Activated CD8-positive, alpha-beta memory T cell treated with anti-CD3 and anti-CD28 coated beads, Interleukin-2, amount 50 U/mL, for 48 hours (primary cell): ENCODE measurements around the gene BRSK2.

Source experiments
- DNase-seq: peaks from one replicate; pipeline ENCODE4 v3.0.0-alpha.2; 2020

BRSK2 gene

GRCh38 chr11:1484061-1484671 lies 94.4 kb downstream of the BRSK2 start:
- no peak for DNase-seq

- no peak for DNase-seq
Measured at GRCh38 chr11:1484695-1485503, 95.2 kb downstream of the BRSK2 start.

GRCh38 chr11:1485504-1485885 lies 95.8 kb downstream of the BRSK2 start:
- no peak for DNase-seq

DNA sequence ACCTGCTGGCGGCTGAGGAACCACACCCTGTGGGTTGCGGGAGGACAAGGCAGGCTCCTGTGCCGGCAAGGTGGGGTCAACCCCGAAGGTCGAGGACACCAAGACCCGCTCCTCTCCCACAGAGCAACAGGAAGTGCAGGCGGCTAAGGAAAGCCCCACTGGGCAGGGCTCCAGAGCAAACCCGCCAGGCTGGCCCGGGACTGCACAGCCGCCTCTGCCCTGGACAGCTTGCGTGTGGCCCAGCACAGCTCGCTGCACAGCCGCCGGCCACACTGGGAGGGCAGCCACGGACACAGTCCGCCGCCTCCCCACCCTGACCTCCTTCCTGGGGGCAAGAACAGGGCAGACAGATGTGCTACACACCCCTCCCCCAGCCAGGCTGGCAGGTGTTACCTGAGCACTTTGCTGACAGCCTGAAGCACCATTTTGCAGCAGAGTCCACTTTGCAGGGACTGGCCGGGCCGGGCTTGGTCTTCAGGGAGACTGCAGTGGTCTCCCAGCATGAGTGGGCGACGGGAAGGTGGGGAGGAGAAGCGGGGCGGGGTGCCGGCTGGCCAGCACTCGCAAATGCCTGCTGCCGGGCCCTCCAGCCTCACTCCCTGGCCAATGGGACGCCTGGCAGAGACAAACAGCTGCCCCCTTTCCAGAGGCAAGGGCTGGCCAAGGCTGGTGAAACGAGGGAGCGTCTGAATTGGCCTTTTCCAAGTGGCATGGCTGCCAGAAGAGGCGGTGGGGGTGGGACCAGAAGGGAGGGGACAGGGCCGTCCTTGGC lies 96.5 kb downstream of the BRSK2 start, which contains the start of gene MOB2:
MOB2 (minus strand) TSS at position 726 of the 772 bp plus-strand sequence; CDS start at position 503, 223 bp downstream.
- DNase-seq = no peak

DNA sequence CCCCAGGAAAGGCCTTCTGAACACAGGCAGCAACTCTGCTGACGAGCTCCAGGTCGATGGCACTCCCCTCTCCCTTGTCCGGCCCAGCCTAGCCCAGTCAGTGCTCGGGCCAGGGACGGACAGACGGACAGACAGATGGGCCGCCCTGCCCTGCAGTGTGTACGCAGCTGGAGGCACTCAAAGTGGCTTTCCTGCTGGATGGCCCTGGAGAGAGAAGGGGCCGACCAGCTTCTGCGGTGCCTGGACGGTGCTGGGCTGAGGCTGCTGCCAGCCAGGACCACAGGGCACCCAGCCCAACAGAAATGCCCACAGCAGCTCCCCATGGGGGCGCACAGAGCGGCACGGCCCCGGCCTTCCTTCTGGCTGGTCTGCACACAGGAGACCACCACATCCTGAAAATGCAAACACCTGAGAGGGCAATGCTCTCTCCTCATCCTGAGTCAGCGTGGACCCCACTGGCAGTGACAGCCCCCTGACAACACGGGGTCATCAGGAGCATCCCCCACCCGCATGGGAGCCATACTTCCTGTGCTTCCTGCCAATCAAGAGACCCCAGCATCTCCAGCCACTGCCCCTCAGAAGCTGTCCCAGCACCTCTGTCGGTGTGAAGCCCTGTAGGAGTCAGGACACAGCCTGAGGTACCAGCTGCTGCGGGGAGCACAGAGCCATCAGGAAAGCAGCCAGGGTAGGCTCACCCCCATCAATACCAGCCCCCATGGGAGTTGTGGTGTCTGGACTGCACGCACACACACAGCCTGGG lies 97.5 kb downstream of the BRSK2 start:
- DNase-seq = no peak

DNA sequence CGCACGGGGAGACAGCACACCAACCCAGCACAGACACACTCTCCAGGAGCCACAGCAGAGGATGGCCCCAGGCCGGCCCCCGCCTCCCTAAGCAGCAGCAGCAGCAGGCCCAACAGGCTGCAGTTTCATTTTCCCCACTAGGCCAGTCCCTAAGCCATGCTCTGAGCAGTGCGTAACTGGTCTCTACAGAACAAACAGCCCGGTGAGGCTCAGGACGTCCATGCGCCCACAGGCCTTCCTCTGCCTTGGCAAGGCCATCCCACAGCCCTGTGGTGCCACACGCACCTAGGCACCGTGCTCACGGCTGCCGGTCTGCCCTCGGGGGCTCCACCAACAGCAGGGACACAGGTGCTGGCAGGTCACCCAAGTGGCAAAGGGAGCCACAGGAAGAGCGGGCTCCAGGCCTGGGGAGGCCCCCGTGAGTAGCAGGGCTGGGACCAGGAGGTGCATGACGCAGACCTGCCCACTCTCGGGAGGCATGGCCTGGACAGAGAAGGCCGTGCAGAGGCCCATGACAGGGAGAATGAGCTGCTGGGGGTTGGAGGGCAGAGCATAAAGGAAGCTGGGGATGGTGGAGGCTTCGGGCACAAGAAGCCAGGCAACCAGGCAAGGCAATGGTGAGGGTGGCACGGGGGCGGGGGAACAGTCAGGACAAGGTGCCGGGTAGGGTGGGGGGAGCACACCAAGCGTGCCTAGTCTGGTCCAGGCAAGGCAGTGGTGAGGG lies 98.3 kb downstream of the BRSK2 start:
- DNase-seq = no peak

GRCh38 chr11:1488575-1489180 lies 98.9 kb downstream of the BRSK2 start:
- DNase-seq = no peak

GRCh38 chr11:1490651-1491050 lies 100.9 kb downstream of the BRSK2 start:
- no peak for DNase-seq

GRCh38 chr11:1491379-1491778 lies 101.6 kb downstream of the BRSK2 start:
- no peak for DNase-seq

- no peak for DNase-seq
Measured at GRCh38 chr11:1493650-1494244, 104.0 kb downstream of the BRSK2 start.

DNA sequence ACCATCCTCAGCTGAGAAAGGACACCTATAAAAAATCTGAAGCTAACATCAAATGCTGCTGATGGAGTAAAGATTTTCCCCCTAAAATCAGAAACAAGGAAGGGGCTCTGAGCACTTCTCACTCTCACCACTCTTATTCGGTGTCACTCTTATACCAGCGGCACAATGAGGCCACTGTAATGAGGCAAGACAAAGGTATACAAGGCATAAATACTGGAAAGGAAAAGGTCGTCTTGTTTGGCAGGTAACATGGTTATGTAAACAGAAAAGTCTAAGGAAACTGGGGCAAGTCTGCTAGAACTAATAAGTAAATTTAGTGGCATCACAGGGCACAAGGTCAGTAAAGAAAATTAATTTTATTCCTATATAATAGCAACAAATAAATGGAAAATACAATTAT lies 104.9 kb downstream of the BRSK2 start:
- DNase-seq = no peak

DNA sequence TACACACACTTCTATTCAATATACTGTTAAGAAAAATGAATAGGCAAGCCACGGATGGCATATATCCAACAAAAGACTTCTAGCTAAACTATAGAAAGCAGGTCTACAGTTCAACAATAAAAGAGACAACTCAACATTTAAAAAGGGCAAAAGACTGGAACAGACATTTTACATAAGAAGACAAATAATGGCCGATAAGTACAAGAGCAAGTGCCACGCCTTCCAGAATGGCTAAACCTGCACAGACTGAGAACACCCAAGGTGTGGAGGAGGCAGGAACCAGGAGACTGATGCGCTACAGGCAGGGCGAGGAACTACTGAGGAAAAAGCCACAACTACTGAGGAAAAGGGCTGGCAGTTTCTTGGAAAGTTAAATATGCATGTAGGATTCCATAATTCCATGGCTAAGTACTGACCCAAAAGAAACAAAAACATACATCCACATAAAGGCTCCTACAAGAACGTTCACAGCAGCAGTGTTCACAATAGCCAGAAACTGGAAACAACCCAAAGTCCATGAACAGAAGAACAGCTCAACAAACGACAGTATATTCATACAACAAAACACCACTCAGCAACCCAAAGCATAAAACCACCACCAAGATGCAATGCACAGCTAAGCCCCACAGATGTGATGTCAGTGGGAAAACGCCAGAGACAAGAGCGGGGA lies 106.5 kb downstream of the BRSK2 start:
- DNase-seq = no peak

DNA sequence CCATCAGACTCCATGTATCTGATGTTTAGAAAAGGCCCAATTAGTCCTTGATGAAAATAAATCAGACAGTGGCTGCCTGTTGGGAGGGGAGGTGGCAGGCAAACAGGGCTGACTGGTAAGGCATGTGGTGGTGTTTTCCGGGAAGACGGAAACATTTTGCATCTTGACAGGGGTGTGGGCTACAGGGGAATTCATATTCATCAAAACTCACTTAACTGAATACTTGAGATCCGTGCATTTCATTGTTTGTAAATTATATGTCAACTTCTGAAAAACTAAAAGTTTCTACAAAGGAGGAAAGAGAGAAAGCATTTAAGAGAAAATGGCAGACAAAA lies 107.0 kb downstream of the BRSK2 start:
- DNase-seq = no peak

DNA sequence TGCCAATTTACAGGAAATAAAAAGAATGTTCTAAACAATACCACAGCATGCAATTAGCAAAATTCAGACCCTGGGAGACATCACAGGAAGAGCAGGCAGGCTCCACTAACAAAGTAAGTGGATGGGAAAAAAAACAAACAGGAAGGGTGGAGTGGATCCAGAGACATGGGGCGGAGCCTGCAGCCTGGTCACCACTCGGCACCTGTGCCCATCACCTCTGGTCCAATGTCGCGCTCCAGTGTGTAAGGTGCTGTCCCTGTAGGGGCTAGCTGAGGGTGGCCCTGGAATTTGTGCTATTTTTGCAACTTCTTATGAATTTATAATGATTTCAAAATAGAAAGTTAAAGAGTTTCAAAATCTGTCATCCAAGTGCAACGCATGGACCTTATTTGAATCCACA lies 107.9 kb downstream of the BRSK2 start:
- DNase-seq = no peak

- DNase-seq = no peak
Measured at GRCh38 chr11:1498262-1498661, 108.5 kb downstream of the BRSK2 start.

DNA sequence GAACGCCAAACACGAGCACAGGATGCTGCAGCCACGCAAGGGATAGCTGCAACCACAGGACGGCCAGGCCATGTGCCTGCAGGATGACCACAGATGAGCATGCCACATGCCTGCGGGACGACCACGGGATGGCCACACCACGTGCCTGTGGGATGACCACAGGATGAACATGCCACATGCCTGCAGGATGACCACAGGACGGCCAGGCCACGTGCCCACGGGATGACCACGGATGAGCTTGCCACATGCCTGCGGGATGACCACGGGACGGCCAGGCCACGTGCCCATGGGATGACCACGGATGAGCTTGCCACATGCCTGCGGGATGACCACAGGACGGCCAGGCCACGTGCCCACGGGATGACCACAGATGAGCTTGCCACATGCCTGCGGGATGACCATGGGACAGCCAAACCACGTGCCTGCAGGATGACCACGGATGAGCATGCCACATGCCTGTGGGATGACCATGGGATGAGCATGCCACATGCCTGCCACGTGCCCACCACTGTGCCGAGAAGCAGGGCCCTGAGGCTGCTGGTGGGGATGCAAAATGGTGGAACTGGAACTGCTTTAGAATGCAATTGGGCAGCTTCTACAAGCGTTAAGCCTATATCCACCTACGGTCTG lies 109.6 kb downstream of the BRSK2 start:
- no peak for DNase-seq

DNA sequence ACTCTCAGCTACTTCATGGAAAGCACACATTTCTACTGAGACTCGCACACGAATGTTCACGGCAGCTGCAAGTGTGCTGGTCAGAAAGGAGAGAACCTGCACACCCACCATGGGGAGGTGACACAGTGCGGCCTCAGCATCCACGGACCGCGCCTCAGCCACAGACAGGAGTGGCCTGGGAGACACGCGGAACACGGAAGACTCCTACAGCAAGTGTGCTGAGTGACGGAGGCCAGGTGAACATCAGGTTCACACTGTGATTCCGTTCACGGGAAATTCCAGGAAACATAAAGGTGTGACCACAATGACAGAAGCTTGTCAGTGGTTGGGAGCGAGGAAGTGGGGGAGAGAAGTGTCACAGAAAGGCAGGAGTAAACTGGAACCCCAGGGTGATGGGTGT lies 110.2 kb downstream of the BRSK2 start:
- DNase-seq = no peak

DNA sequence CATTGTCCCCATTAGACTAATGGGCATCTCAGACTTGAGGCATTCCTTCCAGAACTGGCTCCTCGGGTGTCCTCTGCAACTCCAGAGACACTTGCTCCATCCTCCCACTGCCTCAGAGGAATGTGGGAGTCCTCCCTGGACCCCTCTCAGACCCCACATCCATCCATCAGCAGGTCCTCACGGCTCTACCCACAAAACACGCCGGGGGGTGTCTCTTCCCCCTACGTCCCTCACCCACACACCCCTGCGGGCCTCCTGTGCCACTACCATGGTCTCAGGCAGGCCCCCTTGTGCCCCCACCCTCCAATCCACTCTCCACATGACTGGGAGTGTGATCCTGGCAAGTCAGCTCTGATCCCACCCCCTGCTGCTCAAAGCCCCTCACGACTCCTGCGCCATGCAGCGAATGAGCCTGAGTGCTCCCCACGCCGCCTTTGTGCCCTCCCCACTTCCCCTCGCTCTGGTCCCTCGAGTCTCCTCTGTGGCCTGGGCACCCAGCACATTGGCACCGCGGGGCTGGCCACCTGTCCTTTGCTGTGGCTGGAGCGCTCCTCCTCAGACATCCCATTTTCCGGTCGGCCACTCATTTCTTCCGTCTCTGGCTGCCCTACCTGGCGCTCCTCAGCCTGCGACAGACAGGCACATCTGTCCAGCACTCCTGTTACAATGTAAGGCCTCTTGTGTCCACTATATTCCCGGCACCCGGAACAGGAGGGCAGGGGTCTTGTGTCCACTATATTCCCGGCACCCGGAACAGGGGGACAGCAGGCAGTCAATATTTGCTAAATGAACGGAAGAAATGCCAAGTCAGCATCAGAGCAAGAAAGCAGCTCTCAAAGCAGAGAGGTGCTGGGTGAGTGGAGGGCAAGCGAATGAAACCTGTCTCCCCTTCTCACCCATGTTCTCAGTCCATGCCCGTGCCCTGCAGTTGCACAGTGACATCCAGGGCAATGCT lies 111.0 kb downstream of the BRSK2 start:
- no peak for DNase-seq

DNA sequence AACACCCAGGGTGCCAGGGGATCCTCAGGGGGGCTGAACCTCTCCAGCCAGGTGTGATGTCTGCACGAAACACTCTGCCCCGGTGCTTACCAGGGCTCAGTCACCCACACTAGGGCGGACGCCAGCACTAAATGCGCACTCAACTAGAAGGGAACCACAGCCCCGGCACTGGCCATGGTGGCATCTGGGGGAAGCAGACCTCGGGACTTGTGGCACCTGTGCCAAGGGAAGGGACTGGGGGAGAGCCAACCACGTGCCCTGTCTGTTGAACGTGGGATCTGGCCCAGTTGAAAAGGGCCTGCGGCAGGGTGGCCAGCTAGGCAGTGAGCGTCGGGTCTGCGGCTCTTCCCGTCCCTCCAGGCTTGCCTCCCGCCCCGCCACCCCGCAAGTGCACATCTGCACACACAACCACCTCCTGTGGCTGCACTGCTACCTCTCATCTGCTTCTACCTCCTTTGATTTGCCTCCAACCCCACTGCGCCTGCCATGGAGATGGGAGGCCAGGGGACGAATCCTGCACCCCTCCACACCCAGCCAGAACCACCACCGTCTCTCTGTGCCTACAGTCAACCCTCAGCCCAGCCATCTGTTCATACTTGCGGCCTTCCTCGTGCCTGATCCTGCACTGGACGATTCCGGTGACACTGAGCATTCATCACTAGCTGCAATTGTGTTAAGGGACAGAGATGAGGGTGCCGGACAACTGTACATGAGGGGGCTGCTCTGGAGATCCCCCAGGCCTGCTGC lies 111.9 kb downstream of the BRSK2 start:
- DNase-seq = no peak
